CD1c-positive myeloid dendritic cell (primary cell): ENCODE results near the gene RNF17.
"Not testable (repeated sequence)": the region's sequence is repeated elsewhere in the genome, so short reads cannot be mapped to it uniquely, and the experiment has no call there.

Experiments
- DNase-seq: peaks from one replicate; pipeline ENCODE4 v3.0.0-alpha.2; 2016; ENCODE audit errors: extremely low spot score

The RNF17 gene

DNA sequence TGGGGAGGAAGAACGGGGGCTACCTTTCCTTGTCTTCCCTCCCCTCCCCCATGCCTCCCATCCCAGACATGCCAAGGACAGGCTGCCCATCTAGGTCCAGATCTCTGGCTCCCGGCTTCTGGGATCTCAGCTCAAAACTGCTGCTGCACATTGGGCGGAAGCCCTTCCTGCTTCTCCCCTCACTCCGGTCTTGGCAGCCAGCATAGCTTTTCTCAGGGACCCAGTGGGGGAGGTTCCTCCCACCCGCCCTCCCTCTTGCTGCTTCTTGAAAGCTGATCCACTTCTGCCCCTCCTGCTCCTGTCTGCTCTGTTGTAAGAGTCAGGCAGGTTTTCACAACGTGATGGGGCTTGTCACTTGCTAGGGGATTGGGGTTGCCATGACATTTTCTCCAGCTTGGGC, 21.7 kb upstream of the RNF17 start:
- DNase-seq: no peak

DNA sequence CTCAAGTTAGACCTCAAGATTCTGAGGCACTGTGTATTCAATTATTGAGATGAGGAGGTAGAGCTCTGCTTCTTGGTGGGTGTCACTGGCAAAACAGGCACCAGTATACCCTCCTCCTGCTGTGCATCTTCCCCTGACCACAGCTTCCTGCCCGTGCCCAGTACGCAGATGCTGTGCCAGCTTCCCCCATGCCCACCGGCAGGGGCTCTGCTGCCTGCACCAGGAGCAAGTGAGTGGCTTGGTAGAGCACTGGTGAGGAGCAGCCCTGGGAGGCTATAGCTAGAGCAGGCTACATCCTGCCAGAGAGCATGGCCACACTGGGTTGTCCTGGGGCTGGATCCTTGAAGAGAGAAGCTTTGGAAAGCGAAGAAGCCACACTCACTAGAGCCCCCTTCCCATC, 21.0 kb upstream of the RNF17 start:
- DNase-seq: no peak

GRCh38 chr13:24744247-24744646, 19.7 kb upstream of the RNF17 start:
- DNase-seq: no peak

- no peak for DNase-seq
Observed at GRCh38 chr13:24745516-24745860, 18.5 kb upstream of the RNF17 start.

- DNase-seq: no peak
Observed at GRCh38 chr13:24745861-24746617, 17.9 kb upstream of the RNF17 start.

- DNase-seq: no peak
Observed at GRCh38 chr13:24746618-24747247, 17.2 kb upstream of the RNF17 start.

- DNase-seq: no peak
Observed at GRCh38 chr13:24747248-24748060, 16.5 kb upstream of the RNF17 start.

- DNase-seq: no peak
Observed at GRCh38 chr13:24748061-24748400, 15.9 kb upstream of the RNF17 start.

DNA sequence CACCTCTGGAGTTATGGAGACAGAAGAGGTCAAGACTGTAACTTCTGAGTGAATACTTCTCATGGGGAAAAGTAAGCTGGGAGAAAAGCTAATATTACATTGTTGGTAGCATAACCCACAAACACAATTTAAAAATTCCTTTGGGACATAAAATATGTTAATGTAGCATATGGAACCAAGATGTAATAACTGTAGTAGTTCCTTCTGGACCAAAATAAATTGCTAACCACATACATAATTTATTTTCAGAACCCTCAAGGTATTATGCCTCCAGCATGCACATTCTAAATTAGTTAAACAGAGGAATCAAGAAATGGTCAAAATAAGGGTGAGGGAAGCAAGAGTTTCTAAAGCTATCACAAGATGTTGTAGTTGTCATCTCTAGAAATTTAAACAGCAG, 4.8 kb upstream of the RNF17 start:
- no peak for DNase-seq

- DNase-seq: no peak
Observed at GRCh38 chr13:24764276-24764630, 284 bp downstream of the RNF17 start.

GRCh38 chr13:24777171-24777570, 13.2 kb downstream of the RNF17 start:
- DNase-seq: no peak

DNA sequence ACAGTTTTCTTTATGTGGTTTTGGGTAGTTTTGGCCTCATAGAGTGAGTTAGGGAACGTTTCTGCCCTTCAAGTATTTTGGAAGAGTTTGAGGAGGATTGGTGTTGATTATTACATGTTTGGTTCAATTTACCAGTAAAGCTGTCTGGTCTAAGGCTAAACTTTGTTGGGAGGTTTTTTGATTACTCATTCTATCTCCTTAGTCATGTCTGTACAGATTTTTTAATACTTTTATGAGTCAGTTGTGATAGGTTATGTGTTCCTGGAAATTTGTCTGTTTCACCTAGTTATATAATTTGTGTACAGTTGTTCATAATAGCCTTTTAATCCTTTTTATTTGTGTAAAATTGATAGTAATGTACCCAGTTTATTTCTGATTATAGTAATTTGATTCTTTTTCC, 20.4 kb downstream of the RNF17 start:
- DNase-seq: no peak

GRCh38 chr13:24788538-24788937, 24.6 kb downstream of the RNF17 start:
- DNase-seq: no peak

DNA sequence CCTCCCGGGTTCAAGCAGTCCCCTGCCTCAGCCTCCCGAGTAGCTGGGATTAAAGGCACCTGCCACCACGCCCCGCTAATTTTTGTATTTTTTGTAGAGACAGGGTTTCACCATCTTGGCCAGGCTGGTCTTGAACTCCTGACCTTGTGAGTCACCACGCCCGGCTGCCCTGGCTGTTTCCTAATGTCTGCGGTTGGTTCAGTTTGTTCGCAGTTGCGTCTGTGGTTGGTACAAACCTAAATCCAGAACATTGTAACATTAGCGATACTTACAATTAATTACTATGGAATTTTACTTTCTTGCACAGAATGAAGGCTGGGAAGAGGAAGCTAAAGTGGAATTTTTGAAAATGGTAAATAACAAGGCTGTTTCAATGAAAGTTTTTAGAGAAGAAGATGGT, 38.1 kb downstream of the RNF17 start:
- no peak for DNase-seq

DNA sequence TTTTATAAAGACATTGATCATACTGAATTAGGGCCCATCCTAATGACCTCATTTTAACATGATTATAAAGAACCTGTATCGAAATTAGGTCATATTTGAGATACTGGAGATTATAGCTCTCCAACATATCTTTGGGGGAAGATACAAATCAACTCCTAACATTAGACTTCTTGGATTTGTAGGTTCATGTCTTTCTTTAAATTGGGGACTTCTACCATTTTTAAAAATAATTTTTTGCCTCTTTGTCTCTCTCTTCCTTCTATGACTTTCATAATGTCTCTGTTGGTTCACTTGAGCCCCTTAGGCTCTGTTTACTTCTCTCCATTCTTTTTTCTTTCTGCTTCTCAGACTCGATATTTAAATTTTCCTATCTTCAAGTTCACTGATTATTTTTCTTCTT, 57.2 kb downstream of the RNF17 start:
- no peak for DNase-seq

- DNase-seq: no peak
Observed at GRCh38 chr13:24822640-24823039, 58.7 kb downstream of the RNF17 start.

- not testable (repeated sequence) for DNase-seq
Observed at GRCh38 chr13:24823122-24823710, 59.2 kb downstream of the RNF17 start.

GRCh38 chr13:24827799-24828198, 63.8 kb downstream of the RNF17 start:
- no peak for DNase-seq

GRCh38 chr13:24834902-24835510, 71.0 kb downstream of the RNF17 start:
- DNase-seq: no peak

GRCh38 chr13:24837528-24837927, 73.6 kb downstream of the RNF17 start:
- DNase-seq: not testable (repeated sequence)

- DNase-seq: no peak
Observed at GRCh38 chr13:24842549-24843274, 78.7 kb downstream of the RNF17 start.

- no peak for DNase-seq
Observed at GRCh38 chr13:24851546-24851945, 87.6 kb downstream of the RNF17 start.
